Measurements from ENCODE around the gene ZFR.

- TF ChIP-seq CTCF (IDR thresholded peaks at IDR 0.05 in 8 of 11, conservative IDR thresholded peaks at IDR 0.05 in 3 of 11), result no peak
- TF ChIP-seq POLR2AphosphoS5 (IDR thresholded peaks at IDR 0.05), result no peak
- no peak for TF ChIP-seq POLR2A (IDR thresholded peaks at IDR 0.05)
Measured at GRCh38 chr5:32405507-32405906, 39.0 kb downstream of the ZFR start.

Data from spleen (tissue), 7 donors.